Activated CD4-positive, CD25-positive, alpha-beta regulatory T cell treated with anti-CD3 and anti-CD28 coated beads, Interleukin-2, amount 50 U/mL, for 24 hours (primary cell): ENCODE measurements around the gene TBKBP1.

Experiments
- ATAC-seq, 2 donors: fragments of 150-1000 bp; cut with Tn5 transposase; one replicate each; pipeline ENCODE4 v1.10.0; 2021; ENCODE audit warnings: mild to moderate bottlenecking in 1 of 2, moderate library complexity in 1 of 2

Gene TBKBP1

GRCh38 chr17:47678196-47678595, 15.8 kb upstream of the TBKBP1 start:
- ATAC-seq, result no peak

DNA sequence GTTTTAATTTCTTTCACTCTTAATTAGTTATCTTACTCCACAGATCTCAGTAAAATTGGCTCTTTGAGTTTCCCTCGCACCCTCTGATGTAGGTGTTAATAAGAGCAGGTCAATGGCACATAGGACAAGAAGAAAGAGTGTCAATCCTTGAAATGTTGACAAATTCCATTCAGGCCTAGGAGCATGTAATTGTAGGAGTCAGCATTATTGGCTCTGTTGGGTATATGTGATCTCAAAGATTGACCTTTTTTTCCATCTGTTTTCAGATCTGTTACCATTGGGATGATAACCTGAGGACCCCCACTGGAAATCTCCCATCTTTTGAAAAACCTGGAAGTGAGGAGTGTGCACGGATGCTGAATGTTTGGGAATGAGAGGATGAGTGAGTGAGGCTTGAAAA, 11.8 kb upstream of the TBKBP1 start:
- ATAC-seq, result no peak

DNA sequence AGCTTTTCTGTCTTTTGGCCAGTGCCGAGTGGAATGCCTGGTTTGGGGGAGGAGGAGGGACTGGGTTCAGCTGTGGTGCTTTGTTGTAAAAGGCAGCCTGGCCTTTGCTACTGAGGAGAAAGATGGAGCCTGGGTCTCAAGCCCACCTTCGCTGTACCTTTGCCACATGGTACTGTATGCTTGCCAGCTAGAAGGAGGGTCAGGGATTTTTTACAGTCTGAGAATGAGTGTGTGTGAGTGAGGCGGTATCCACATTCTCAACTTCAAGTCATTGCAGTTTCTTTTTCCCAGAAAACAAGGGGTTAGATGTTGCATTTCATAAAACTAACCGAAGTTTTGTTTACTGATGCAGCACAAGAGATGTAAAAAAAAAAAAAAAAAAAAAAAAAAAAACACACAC, 11.2 kb upstream of the TBKBP1 start:
- ATAC-seq, result peak in 1 of 2 donors; percentile 38

GRCh38 chr17:47684025-47684424, 9.9 kb upstream of the TBKBP1 start:
- ATAC-seq, result no peak

- no peak for ATAC-seq
Observed at GRCh38 chr17:47684535-47685193, 9.3 kb upstream of the TBKBP1 start.

- ATAC-seq, result no peak
Observed at GRCh38 chr17:47685556-47686275, 8.2 kb upstream of the TBKBP1 start.

- no peak for ATAC-seq
Observed at GRCh38 chr17:47686276-47686635, 7.7 kb upstream of the TBKBP1 start.

- no peak for ATAC-seq
Observed at GRCh38 chr17:47686664-47687327, 7.2 kb upstream of the TBKBP1 start.

DNA sequence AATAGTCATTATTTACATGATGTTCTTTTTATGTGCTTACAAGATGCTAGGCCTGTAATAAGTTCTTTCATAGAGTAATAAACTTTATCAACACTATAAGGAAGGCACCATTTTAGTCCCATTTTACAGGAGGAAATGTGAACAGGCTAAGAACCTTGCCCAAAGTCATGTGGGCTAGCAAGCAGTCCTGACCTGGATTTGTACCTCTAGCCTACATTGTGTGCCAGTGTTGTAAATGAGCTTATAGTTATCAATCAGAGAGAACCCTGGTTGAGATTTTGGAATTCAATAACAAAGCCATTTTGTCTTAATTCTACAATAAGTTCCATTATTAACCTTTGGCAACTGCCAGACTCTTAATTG, 6.7 kb upstream of the TBKBP1 start:
- no peak for ATAC-seq

DNA sequence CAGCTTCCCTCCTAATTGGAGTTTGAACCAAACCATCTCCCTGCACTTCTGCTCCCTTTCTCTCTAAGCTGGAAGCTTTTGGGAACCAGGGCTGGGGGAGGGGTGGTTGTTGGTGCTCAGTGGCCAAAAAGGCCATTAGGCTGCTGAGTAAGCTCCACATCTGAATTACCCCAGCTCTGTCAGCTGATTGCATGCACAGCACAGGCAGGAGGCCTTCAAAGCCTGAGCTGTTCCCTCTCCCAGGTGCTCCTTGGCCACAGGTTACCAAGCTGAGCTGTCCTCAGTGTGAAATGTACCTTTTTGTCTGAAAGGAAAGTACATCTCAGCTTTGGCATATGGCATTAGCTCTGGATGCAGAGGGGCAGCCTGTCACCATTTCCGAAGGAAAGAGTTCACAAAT, 6.2 kb upstream of the TBKBP1 start:
- no peak for ATAC-seq

DNA sequence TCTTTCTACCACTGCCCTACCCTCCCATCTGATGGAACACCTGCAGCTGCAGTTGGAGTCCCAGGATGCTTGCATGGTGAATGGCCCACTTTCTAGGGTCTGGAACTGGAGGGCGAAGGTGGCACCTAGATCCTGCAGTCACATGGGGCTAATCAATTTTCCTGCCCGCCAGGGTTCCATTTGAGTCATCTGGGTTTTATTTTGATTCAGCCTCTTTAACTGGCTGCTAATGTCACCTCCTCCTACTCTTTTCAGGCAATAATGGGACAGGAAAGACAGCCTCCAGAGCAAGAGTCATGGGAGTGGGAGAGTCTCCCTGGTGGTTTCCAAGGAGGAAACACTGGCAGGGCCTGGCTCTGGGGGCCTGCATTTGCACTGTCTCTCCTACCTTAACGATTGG, 3.8 kb upstream of the TBKBP1 start:
- no peak for ATAC-seq

DNA sequence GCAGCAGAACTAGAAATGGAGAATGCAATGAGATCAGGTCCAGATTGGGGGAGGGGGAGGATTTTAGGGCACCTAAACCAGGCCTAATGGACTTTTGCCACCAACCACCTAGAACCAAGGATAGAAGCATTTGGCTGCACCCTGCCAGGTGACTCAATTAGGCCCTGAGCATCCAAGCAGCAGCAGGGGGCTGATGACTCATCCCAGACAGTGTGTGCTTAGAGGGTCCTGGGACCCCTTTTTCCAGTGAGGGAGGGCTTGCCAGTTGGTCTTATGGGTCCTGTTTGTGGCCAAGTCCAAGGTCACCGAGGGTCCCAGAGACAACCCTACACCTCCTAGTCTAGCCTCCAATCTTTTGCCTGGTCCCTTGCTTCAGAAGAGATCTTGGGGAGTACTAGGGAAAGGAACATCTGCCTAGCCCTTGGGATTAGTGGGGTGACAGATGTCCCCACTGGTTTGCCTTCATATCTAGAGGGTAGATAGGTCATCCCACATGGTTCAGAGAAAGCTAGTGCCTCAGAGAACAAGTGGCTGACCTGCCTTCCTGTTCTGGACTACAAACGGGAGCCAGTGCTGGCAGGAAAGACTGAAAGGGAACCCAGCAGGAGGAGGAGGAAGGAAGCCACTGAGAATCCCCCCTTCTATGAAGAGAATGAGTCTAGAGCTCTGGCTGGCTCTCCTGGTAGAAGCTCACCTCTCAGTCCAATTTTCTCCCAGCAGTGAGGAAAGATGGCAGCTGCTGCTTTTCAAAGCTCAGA, 1.6 kb upstream of the TBKBP1 start:
- no peak for ATAC-seq

GRCh38 chr17:47692895-47693730, 848 bp upstream of the TBKBP1 start:
- ATAC-seq, result no peak

- peak; percentile 68 to 69 for ATAC-seq
Observed at GRCh38 chr17:47694581-47695428, 844 bp downstream of the TBKBP1 start.

- no peak for ATAC-seq
Observed at GRCh38 chr17:47695429-47696376, 1.7 kb downstream of the TBKBP1 start.

- no peak for ATAC-seq
Observed at GRCh38 chr17:47696717-47697642, 3.0 kb downstream of the TBKBP1 start.

GRCh38 chr17:47697906-47698711, 4.1 kb downstream of the TBKBP1 start:
- no peak for ATAC-seq
